Adrenal gland (tissue), 12 donors: ENCODE measurements around the gene HSD17B3. TPM values are rescaled to one million over a fixed set of nuclear protein-coding genes. Genes with fewer than 3 reads are reported as not detected.
A peak's percentile ranks its signal among the peaks of the same experiment; 100 is the strongest.

Experiments used
- DNase-seq, 7 donors: peaks; one replicate each; pipeline ENCODE4 v3.0.0-alpha.2; 2019 to 2020
- H3K27ac ChIP-seq, 5 donors: fragments of 200-600 bp; sonication (generic) in 4 of 5; 1 replicate in 3 of 5; 2 replicates in 2 of 5; pipeline versions ENCODE4 v1.5.1 to v1.8.0; 2016 to 2020; ENCODE audit warnings: mild to moderate bottlenecking in 1 of 5
- H3K27me3 ChIP-seq: fragments of 200-600 bp; 2 replicates; pipeline ENCODE4 v1.8.0; 2021
- H3K36me3 ChIP-seq, 2 donors: fragments of 200-600 bp; replicated peaks in 1 of 2; 1 replicate in 1 of 2; 2 replicates in 1 of 2; pipeline versions ENCODE4 v1.5.1 to v1.8.0; 2018 to 2022
- H3K4me1 ChIP-seq, 2 donors: fragments of 200-600 bp; replicated peaks in 1 of 2; 1 replicate in 1 of 2; 2 replicates in 1 of 2; pipeline versions ENCODE4 v1.5.1 to v1.8.0; 2018 to 2021
- H3K4me3 ChIP-seq, 4 donors: fragments of 200-600 bp; sonication (generic) in 3 of 4; one replicate each; pipeline ENCODE4 v1.5.1; 2016 to 2018
- H3K9me3 ChIP-seq, 3 donors: fragments of 200-600 bp; sonication (generic) in 1 of 3; replicated peaks in 1 of 3; 1 replicate in 2 of 3; 2 replicates in 1 of 3; pipeline versions ENCODE4 v1.5.1 to v1.8.0; 2016 to 2021
- POLR2A ChIP-seq, 2 donors: fragments of 450-650 bp; IDR thresholded peaks; one replicate each; pipeline ENCODE4 v1.6.1; 2017; ENCODE audit warnings: antibody characterized with exemption in 2 of 2, mild to moderate bottlenecking in 2 of 2, moderate library complexity in 1 of 2
- WGBS, 4 donors: extraction: QIAGEN DNeasy Blood & Tissue Kit in 2 of 4; methylation state at CpG; one replicate each; pipeline versions ENCODE4 v1.1.5 to v1.1.7; 2013 to 2017; 5-methylcytosine and 5-hydroxymethylcytosine counted together
- intact Hi-C, 2 donors: fragments of 100-400 bp; cut with DNase I; formaldehyde crosslinking; loops; one replicate each; pipeline versions ENCODE4 v1.14.1 to v1.15.0; 2022 to 2023
- polyA plus RNA-seq, 3 donors: library from polyadenylated mRNA; stranded (reverse); fragments of 200-250 nt in 2 of 3; fragments of 350-450 nt in 1 of 3; fragmentation: Illumina TruSeq in 1 of 3; extraction: RNeasy Lipid Tissue Mini Kit (QIAGEN cat#74804) in 1 of 3; gene quantifications; one replicate each; pipeline ENCODE4 v1.2.3, GENCODE V29; 2013 to 2014
- total RNA-seq, 9 donors: library from RNA; depleted of rRNA in 4 of 9; stranded (reverse); fragments of >200 nt in 4 of 9; fragments of 120-200 nt in 1 of 9; fragmentation: NEBNext Ultra II Directional in 1 of 9; extraction: Animal tissue kit (Norgen Biotek cat#: 25700) in 1 of 9; gene quantifications; one replicate each; pipeline versions ENCODE4 v1.1.0 to v1.2.4, GENCODE V29; 2013 to 2023
- TF ChIP-seq, protein P1 (sequence below), 6 experiments: fragments of 450-650 bp in 4 of 6; fragments of 200-600 bp in 2 of 6; sonication (generic) in 1 of 6; IDR thresholded peaks; 1 replicate in 5 of 6; 2 replicates in 1 of 6; pipeline versions ENCODE4 v1.5.1 to v1.8.0; 2016 to 2021; ENCODE audit warnings: antibody characterized with exemption in 6 of 6, mild to moderate bottlenecking in 2 of 6, moderate library complexity in 1 of 6
- donor health status: healthy with polysubstance abuse.
- donor health status: Bipolar disorder and iron deficiency.
- donor health status: DM: yes; HTN: yes; CAD: no.
- donor health status: DM: no; HTN: no; CAD: no.
- donor health status: DM: no; HTN: no; CAD: no.
- donor health status: DM: yes; HTN: yes; CAD: no.

HSD17B3 gene
- total and polyA plus RNA-seq, 12 donors: 0.57 to 14.6 (median 4.7) TPM; not detected in 8

DNA sequence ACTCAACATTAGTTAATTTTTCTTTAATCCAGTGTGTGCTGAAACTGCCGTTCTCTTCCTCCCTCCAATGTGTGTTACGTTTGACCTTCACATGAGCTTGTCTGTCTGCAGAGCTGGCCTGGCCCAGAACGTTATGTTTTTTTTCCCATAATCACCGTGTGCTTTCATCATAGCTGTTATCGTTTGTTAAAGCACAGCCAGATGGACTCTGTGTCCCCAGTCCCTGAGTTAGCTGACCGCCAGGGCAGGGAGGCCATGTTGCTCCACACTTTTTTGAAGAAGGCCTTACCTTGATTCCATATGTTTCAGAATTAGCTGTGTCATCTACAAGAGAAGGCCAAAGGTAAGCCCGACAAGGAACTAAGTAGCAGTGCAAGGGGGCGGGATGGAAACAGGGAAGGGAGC is 55.7 kb downstream of the HSD17B3 start:
- intact Hi-C loops: no loop called here
- peak in 2 of 7 donors; percentile 8 to 40 for DNase-seq
- TF ChIP-seq, protein P1, sequence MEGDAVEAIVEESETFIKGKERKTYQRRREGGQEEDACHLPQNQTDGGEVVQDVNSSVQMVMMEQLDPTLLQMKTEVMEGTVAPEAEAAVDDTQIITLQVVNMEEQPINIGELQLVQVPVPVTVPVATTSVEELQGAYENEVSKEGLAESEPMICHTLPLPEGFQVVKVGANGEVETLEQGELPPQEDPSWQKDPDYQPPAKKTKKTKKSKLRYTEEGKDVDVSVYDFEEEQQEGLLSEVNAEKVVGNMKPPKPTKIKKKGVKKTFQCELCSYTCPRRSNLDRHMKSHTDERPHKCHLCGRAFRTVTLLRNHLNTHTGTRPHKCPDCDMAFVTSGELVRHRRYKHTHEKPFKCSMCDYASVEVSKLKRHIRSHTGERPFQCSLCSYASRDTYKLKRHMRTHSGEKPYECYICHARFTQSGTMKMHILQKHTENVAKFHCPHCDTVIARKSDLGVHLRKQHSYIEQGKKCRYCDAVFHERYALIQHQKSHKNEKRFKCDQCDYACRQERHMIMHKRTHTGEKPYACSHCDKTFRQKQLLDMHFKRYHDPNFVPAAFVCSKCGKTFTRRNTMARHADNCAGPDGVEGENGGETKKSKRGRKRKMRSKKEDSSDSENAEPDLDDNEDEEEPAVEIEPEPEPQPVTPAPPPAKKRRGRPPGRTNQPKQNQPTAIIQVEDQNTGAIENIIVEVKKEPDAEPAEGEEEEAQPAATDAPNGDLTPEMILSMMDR (IDR thresholded peaks at IDR 0.05): no peak
- TF ChIP-seq POLR2A (IDR thresholded peaks at IDR 0.05): no peak
- Histone ChIP-seq H3K4me3 (no peak overlapping the region), H3K27me3 (no peaks in the 10 kb centered on the region), H3K27ac (no peak overlapping the region), H3K36me3 (no peaks in the 10 kb centered on the region), H3K4me1 (no peaks in the 10 kb centered on the region), H3K9me3 (no peaks in the 10 kb centered on the region)
- WGBS, 4 donors: 65 to 72% (median 70%) methylated on average over 8 of the region's 8 CpGs

DNA sequence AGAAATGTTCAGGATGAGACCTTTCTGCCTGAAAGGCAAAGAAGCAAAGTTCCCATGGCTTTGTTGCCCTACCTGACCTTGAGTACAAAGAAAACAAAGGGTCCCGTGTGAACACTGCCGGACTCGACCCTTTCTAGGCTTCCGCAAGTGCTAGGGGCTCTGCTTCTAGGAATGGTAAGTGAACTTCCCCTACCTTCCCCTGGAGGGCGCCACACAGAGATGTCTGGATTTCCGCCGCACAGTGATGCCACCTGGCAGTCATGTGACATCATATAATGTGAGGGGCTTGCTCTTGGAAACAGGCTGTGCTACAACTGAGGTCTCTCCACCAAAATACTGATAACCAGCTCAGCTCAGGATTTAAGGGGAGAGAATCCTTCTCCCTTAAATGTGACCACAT is 56.6 kb downstream of the HSD17B3 start:
- no peak for TF ChIP-seq POLR2A (IDR thresholded peaks at IDR 0.05)
- TF ChIP-seq, protein P1 (IDR thresholded peaks at IDR 0.05): no peak
- H3K27ac ChIP-seq: no peak overlapping the region
- no peak overlapping the region for H3K4me3 ChIP-seq
- H3K9me3 ChIP-seq: no peaks in the 10 kb centered on the region
- no peaks in the 10 kb centered on the region for H3K4me1 ChIP-seq
- H3K27me3 ChIP-seq: no peaks in the 10 kb centered on the region
- WGBS, 4 donors: 75 to 87% (median 83%) methylated on average over 7 of the region's 7 CpGs
- intact Hi-C loops: no loop called here
- no peak for DNase-seq
- H3K36me3 ChIP-seq: no peaks in the 10 kb centered on the region

DNA sequence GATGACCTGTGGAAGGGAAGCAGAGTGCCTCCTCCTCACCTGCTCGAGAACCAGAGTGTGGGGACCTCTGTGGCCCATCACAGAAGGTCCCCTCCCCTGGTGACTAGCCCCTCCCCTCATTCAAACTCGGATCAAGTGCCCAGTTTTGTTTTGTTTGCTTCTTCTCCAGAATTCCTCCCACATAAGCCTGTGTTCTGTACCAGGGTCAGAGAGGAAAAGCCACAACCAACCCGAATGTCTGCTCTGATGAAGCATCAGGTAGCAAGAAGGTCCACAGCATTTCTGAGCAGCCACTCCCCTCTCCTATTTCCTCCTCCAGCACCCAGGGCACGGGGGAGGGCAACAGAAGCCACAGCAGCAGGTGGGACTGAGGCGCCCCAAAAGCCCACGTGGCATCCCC is 58.2 kb downstream of the HSD17B3 start:
- Histone ChIP-seq H3K9me3 (no peaks in the 10 kb centered on the region), H3K27me3 (no peaks in the 10 kb centered on the region), H3K27ac (no peak overlapping the region), H3K4me1 (no peaks in the 10 kb centered on the region), H3K4me3 (no peak overlapping the region), H3K36me3 (no peaks in the 10 kb centered on the region)
- no peak for DNase-seq
- 41 to 61% (median 51%) methylated on average over 4 to 6 of the region's 6 CpGs for WGBS, 4 donors
- no peak for TF ChIP-seq POLR2A (IDR thresholded peaks at IDR 0.05)
- TF ChIP-seq, protein P1 (IDR thresholded peaks at IDR 0.05): no peak
- intact Hi-C loops: no loop called here

DNA sequence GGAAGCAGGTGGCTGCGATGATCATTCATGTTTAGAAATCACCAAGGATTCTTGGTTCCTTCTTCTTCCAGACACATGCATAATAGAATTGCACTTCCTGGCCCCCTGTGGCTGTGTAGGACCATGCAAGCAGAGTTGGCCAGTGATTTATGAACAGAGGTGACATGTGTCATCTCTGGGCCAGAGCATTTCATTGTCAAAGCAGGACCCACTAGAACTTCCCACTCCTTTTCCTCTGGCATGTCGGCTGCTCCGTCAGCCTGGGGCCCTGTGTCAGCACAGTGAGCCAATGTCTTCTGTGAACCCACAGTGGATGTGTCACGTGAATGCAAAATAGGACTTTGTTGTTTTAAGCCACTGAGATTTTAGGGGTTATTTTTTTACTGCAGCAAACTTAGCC is 59.2 kb downstream of the HSD17B3 start:
- WGBS, 4 donors: 40 to 54% (median 48%) methylated on average over 4 of the region's 4 CpGs
- intact Hi-C loops: no loop called here
- Histone ChIP-seq H3K4me1 (no peaks in the 10 kb centered on the region), H3K27ac (no peak overlapping the region), H3K36me3 (no peaks in the 10 kb centered on the region), H3K27me3 (no peaks in the 10 kb centered on the region), H3K4me3 (no peak overlapping the region), H3K9me3 (no peaks in the 10 kb centered on the region)
- no peak for DNase-seq
- no peak for TF ChIP-seq POLR2A (IDR thresholded peaks at IDR 0.05)
- TF ChIP-seq, protein P1 (IDR thresholded peaks at IDR 0.05): no peak
